ENCODE measurements around the gene TMEM232.

Gene TMEM232

GRCh38 chr5:110477911-110478310, 248.6 kb downstream of the TMEM232 start:
- in situ Hi-C loops (cut with MboI; ENCODE audit: low sequenced_read_pairs, unreplicated experiment), result no loop called here
- TF ChIP-seq CTCF (IDR thresholded peaks at IDR 0.05; ENCODE audit: borderline replicate concordance, control extremely low read depth, extremely low read depth, insufficient read depth, missing control alignments), result no peak
- DNase-seq (ENCODE audit: low spot score), result no peak

- in situ Hi-C loops (cut with MboI; ENCODE audit: low sequenced_read_pairs, unreplicated experiment), result no loop called here
- DNase-seq (ENCODE audit: low spot score), result no peak
- TF ChIP-seq CTCF (IDR thresholded peaks at IDR 0.05; ENCODE audit: borderline replicate concordance, control extremely low read depth, extremely low read depth, insufficient read depth, missing control alignments), result no peak
Measured at GRCh38 chr5:110476164-110476563, 250.3 kb downstream of the TMEM232 start.

- no peak for TF ChIP-seq CTCF (IDR thresholded peaks at IDR 0.05; ENCODE audit: borderline replicate concordance, control extremely low read depth, extremely low read depth, insufficient read depth, missing control alignments)
- DNase-seq (ENCODE audit: low spot score), result no peak
- in situ Hi-C loops (cut with MboI; ENCODE audit: low sequenced_read_pairs, unreplicated experiment), result no loop called here
Measured at GRCh38 chr5:110475529-110475928, 250.9 kb downstream of the TMEM232 start.

- no peak for DNase-seq (ENCODE audit: low spot score)
- TF ChIP-seq CTCF (IDR thresholded peaks at IDR 0.05; ENCODE audit: borderline replicate concordance, control extremely low read depth, extremely low read depth, insufficient read depth, missing control alignments), result no peak
- in situ Hi-C loops (cut with MboI; ENCODE audit: low sequenced_read_pairs, unreplicated experiment), result no loop called here
Measured at GRCh38 chr5:110469486-110469885, 257.0 kb downstream of the TMEM232 start.

GRCh38 chr5:110463106-110463505, 263.4 kb downstream of the TMEM232 start:
- DNase-seq (ENCODE audit: low spot score), result no peak
- no peak for TF ChIP-seq CTCF (IDR thresholded peaks at IDR 0.05; ENCODE audit: borderline replicate concordance, control extremely low read depth, extremely low read depth, insufficient read depth, missing control alignments)
- in situ Hi-C loops (cut with MboI; ENCODE audit: low sequenced_read_pairs, unreplicated experiment), result no loop called here

- in situ Hi-C loops (cut with MboI; ENCODE audit: low sequenced_read_pairs, unreplicated experiment), result no loop called here
- DNase-seq (ENCODE audit: low spot score), result no peak
Measured at GRCh38 chr5:110460837-110461236, 265.6 kb downstream of the TMEM232 start.

More at GRCh38 chr5:110460837-110461236, 265.6 kb downstream of the TMEM232 start:
- TF ChIP-seq CTCF (IDR thresholded peaks at IDR 0.05; ENCODE audit: borderline replicate concordance, control extremely low read depth, extremely low read depth, insufficient read depth, missing control alignments), result no peak

All from GM13976 (cell line).